Transverse colon (tissue), 4 donors: ENCODE measurements around the gene CPNE6.

Experiments
- CTCF ChIP-seq, 5 experiments: fragments of 200-600 bp in 3 of 5; fragments of 450-650 bp in 2 of 5; sonication (generic) in 3 of 5; IDR thresholded peaks; 1 replicate in 2 of 5; 2 replicates in 3 of 5; pipeline ENCODE4 v1.5.1; 2016 to 2017; ENCODE audit warnings: antibody characterized with exemption in 5 of 5, inconsistent platforms in 3 of 5, mild to moderate bottlenecking in 2 of 5, moderate library complexity in 1 of 5
- POLR2AphosphoS5 ChIP-seq, 3 donors: sonication (generic); formaldehyde crosslinking; IDR thresholded peaks; one replicate each; pipeline ENCODE4 v1.6.1; 2016; ENCODE audit warnings: antibody characterized with exemption in 3 of 3

GRCh38 chr14:24071836-24072430 is 571 bp downstream of the CPNE6 start:
- TF ChIP-seq CTCF (IDR thresholded peaks at IDR 0.05) (no peak), POLR2AphosphoS5 (IDR thresholded peaks at IDR 0.05) (no peak)
